Activated T-cell treated with anti-CD3 and anti-CD28 coated beads for 4 hours (primary cell): ENCODE results near the gene HAND2.

Experiments used
- DNase-seq: peaks from one replicate; pipeline ENCODE4 v3.0.0-alpha.2; 2020

Gene HAND2

DNA sequence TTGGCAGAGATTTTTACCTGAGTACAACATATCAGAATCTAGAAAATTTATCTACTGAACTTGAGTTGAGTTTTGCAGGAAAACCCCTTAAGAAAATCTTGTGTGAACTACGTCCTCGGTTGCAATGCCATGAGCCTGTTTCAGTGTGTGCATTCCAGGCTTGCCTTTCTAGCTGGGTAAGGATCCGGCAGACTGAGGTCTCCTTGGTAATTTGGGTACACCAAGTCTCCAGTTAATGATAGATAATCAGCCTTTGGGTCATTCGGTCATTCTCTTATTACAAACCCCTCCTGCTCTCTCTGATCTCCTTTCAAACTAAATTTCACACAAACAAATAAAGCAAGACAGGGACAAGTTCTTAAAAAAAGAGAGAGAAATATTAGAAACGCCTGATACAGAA lies 5.9 kb upstream of the HAND2 start:
- no peak for DNase-seq

DNA sequence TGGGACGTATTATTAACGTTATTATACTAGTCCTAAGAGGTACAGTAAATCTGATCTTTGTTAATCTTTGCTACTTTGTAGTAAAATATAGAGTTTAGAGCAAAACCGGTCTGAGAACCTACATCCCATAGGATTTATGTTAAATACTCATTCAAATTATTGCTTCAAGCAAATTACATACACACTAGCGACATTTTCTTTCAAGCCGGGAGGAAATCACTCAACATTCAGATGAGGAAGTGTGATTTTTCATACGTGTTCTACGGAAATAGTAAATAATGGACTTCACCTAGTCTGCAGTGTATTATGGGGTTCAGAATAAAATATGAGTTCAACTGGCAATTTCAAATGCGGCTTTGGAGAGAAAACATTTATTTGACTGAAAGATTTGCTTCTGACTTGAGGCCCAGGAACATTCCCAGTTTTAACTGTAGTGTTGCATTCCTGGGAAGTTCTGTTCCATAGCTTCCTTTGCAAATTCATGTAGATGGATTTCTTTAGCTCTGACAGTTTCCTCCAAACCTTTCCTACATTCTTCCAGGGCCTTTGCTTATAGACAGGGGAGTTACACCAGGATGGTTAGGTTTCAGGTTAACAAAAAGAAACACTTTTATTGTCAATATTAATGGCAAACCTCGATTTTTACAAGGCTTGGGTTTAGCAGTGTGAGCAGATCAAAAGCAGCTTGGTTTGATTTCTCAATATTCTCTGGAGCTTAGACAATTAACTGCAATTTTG lies 5.3 kb upstream of the HAND2 start:
- no peak for DNase-seq

DNA sequence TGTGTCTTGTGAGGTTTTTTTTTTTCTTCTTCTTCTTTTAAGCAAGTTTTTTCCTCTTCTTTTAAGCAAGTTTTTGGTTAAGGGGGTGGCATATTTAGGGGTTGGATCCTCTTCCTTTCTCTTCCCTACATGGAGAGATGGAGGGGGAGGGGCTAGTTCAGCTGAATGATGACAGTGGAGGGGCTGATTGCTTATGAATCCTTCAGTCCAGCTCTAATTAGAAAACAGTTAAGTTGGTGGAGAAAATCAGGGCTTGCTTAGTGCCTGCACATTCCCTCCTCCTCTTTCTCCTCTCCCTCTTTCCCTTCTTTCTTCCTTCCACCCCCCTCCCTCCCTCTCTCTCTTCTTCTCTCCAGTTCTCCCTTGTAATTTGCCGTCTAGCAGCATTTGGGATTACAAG lies 4.4 kb upstream of the HAND2 start:
- no peak for DNase-seq

DNA sequence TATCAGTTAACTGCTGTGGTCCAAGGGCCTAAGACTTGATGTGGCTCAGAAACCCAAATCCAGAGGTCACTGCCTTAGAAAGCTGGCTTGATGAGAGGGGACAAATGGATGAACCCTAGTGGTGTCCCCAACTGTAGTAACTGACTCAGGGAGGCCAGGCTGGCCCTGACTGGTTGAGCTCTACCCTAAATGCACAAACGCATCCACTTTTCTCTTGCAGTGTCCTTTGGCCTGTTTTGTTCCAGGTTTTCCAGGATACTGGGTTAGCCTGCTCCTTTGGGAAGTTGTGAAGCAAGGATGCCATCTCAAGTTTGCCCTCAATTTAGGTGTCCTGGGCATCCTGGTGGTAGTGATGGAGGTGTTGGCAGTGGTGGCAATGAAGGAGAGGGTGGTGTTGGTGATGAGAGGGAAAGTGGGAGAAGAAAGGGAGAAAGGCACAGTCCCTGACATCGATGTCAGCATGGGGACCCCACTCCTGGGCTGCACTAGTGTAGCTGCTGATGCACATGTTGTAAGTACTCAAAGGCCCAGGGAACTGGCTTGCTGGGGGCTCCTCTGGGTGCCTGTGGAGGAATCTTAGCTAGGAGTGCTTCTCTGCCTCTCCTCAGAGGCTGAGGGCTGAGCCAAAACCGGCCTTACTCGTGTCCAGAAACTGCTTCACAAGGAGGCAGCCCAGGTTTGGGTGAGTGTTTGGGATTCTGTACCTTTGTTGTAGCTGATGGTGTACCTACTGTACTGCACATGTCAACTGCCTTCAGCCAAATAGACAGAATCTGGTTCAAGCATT lies 2.9 kb upstream of the HAND2 start:
- DNase-seq, result no peak

DNA sequence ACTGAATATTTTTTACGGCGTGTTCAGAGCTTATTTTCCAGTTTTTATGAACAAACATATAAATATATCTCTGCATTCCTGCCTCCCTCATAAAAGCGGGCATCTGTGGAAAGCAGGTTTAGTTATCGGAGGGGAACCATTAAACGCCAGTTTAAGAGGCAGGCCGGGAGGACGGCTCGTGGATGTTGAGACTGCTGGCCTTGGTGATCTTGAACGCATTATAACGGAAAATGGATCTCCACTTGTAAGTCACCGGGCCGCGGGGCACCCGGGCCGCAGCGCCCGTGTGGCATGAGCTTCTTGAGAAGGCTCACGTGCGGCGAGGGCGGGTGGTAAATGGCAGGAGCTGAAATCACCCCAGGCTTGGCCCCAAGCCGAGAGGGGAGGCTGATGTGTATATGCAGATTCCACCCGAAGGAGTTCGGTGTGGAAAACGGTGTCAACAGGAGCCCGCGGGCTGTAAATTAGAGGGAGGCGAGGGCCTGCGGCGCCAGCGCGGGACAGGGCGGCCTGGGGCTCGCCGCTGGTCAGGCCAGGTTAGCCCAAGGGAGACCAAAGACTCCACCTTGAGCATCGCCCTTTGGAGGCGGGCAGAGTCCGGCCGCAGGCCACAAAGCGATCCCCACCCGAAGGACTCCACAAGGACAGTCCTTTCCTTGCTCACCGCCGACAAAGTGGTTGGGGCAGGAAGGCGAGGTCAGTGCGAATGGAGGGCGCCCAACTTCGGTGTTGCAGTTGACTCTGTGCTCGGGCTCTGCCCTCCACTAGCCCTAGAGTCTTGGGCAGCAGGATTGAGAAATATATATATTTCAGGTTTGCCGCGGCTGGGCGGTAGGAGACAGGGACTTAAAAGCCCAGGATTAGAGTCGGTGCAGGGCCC lies 1.3 kb upstream of the HAND2 start:
- no peak for DNase-seq

- DNase-seq, result no peak
These were observed 477 bp upstream of the HAND2 start for GRCh38 chr4:173530326-173531085.

DNA sequence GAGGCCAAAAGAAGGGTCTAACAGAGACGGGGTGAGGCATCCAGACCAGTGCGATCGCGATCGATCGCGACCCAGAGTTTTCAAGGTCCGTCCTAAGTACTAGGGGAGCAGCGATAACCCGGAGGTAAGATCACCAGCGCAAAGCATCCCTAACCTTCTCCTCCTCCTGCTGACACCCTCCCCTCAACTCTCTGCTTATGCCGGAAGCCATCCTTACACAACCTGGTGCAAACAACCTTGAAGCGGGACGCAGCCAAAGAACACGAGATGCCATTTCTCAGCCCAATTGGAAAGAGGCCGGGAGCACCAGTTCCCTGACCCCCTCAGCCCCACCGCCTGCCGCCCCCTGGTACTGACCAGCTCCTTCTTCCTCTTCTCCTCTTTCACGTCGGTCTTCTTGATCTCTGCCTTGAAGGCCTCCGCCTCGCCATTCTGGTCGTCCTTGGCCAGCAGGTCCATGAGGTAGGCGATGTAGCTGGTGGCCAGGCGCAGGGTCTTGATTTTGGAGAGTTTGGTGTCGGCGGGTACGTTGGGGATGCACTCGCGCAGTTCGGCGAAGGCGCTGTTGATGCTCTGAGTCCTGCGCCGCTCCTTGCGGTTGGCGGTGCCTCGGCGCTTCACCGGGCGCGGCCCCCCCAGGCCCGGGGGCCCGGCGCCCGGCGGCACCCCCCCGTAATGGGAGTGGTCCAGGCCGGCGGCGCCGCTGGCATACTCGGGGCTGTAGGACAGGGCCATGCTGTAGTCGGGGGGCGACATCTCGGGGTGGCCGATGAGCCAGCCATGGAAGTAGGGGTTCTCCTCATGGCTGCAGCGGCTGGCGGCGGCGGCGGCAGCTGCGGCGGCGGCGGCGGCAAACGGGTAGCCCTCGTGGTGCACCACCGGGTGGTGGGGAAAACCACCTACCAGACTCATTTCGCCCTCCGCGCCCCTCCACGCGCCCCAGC lies 1.4 kb downstream of the HAND2 start:
- no peak for DNase-seq

DNA sequence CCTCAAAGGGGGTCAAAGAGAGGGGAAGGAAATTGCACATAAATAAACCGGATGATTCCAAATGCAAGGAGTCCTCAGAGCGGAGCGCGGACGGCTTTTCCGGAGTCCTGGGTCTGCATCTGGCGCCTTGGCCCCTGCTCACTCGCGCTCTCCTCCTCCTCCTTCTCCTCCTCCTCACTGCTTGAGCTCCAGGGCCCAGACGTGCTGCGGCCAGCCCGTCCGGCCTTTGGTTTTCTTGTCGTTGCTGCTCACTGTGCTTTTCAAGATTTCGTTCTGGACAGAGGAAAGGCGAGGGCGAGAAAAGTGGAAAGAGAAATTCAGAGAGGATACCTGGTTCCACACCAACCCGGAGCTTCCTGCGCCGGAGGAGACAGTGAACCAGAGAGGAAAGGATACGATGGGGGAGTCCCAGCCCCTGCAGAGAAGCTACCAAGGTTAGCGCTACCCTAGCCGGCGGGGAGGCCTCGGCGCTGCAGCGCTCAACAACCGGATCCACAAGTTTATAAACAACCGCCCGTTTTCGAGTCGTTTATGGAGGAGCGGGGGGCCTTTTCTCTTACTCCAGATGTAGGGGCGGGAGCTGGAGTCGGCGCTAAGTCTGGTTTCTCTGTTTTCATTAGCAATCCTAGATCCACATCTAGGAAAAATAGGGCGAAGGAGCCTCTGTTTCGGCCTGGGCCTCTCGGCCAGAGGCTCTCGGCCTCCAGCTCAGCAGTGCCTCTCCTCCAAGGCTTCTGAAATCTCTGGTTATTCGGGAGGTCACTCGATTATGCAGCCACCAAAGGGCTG lies 2.7 kb downstream of the HAND2 start:
- DNase-seq, result no peak

DNA sequence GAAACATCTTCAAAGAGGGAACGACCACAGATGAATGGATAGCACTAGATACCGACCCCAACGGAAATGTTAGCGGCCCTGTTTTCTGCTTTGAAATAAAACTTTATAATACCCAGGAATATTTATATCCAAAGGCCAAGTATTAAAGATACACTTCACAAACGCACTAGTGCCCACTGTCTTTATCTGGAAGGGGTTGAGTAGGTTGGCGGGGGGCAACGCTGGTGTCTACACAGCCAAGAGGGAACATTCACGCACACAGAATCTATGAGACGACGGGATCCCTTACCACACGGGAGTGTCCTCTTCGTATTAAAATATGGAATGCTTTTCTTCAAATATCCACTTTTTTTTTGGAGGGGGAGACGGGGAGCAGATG lies 3.3 kb downstream of the HAND2 start:
- DNase-seq, result no peak

- DNase-seq, result no peak
These were observed 4.0 kb downstream of the HAND2 start for GRCh38 chr4:173526027-173526482.

DNA sequence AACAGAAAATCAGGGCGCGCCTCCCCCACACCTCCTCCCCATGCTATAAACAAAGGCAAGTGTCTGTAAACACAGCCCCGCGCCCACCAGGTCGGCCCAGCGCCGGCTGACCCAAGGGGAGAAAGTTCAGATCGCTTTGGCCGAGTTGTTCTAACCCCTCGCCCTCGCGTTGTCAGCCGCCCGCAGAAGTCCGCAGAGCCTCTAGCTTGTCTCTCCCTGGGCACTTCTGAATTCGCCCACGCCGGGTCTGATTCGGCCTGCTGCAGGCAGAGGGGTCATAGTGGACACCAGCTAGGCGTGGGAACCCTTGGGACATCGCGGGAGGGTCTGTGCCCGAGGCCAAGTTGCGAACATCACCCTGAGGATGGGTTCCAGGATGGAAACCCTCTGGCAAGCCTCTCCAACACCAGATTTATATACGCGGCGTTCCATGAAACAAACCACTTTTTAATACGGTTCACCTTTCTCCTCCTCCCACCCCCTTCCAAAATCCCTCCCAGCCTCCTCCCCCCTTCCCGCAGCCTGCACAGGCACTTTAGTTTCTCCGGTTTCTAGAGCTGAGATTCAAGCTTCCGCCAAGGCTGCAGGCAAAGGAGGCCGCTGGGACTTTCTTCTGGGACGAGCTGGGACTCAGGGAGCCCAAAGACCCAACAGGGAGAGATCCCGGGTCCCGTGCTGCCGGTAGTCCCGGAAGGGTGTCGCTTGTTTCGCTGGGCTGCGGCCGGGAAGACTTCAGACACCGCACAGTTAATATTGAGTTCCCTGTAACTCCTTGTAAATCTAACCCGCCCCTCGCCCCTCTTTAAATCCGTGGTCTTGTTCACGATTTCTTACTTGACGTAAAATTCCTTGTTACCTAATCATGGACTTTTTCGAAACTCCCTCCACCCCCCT lies 4.7 kb downstream of the HAND2 start:
- no peak for DNase-seq

DNA sequence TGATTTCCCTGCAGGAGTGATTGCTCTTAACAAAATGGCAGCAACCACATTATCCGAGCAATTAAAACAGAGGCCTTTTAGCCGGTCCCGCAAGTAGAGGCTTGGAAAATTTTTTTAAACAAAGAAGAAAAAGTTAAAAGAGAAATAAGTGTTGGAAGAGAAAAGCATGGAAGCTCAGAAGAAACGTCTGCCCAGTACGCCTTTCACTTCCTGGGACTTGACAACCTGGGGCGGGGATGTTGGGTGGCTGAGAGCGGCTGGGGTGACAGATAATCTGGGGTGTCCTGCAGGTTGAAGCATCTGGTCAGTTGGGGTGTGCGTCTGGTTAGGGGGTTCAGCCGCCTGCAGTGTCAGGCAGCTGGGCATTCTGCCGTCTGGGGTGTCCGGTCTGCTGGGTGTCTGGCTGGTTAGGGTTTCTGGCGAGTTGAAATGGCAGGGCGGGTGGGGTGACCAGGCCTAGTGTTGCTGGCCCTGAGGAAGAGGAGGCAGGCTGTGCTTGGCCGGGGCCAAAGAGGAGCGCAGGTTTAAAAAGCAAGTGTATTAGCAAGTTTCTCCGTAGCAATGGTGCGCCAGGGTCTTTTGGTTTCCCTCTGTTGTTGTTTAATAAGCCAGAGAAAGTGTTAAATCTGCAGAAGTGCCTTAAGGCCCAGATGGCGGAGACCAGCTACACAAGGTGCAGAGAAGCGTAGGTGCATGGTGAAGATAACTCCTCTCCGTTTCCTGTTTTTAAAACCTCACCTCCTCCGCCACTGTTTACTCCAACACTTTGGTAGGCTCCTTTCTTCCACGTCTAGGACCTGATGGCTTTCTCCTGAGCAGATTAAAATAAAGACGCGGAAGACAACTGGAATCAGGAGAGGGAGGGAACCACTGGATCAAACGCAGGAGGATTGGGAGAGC lies 5.6 kb downstream of the HAND2 start:
- no peak for DNase-seq

DNA sequence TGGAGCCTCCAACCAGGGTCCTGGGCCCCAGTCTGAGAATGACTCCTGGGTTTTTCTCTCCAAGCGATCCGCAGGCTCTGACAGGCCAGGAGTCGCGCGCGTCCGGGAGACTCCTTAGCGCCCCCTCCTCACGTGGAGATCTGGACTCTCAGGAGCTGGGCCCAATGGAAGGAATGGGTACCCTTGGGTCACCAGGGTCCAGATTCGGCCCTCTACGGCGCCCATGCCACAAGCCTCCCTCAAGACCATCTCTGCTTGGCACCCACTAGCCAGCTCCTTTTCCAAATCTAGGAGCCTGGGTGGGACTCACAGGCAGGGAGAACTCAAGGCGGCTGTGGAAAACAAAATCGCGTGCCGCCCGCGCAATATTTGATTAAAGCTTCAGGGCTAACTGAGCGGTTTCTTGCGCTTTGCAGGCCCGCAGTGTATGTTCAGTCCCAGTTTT lies 7.1 kb downstream of the HAND2 start:
- no peak for DNase-seq

DNA sequence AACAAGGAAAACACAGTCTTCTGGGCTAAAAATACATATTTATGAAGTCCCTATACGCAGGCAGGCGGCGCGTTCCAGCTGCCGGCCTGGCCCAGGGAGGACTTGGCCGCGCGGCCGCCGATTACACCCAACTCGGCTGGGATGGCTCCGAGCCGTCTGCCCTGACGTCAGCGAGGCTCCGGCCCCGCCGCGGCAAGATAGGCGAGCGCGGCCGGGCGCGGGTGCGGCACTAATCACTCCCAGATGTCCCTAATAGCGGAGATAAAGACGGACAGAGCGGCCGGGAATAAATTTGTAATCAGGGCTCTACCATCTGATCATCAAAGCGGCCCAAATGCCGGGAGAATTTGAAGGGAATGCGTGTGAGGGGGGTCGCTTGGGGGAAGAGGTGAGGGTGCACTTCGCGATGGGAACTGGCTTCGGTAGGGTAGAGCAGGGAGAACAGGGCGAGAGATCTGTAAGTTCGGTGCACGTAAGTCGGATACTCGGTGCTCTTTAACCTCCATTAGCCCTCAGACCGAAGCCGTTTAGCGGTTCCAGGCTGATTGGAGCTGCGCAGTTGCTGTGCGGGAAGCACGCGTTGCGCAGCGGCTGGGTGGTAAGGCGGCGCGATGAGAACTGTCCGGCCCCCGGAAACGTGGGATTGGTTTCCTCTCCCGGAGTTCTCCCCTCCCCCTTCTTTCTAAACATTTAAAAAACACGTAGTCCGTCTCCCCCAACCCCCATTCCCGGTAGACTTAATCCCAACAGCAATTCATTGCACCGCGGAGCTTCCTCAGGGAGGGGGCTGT lies 7.7 kb downstream of the HAND2 start:
- DNase-seq, result no peak

DNA sequence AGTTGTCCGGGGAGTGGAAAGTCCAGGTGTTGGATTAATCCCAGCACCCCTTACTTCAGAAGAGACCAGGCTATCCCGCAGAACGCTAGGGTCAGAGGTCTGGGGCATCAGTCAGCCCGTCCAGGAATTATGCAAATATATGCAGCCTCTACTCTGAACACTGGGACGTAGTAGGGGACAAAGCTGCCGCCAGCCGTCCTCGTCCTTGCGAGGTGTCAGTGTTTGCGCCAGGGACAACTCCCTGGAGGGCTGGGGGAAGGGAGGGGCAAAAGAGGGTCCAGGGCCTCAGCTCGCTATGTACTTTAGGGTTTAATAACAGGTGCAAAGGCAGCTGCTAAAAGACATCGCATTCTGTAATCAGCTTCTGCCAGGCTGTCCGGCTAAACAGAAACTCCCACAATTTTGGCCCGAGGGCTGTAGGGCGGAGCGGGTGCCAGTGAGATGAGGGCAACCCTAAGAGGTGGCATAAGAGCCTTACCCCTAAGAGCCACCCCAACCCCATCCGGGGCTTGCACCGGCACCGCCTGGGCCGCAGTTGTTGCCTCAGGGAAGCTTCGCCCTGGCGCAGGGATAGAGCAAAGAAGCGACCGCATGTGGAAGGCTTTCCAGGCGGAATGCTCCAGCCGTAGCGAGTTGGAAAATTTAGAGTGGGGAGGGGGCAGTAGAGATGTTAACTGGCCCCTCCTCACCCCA lies 8.4 kb downstream of the HAND2 start:
- DNase-seq, result no peak

DNA sequence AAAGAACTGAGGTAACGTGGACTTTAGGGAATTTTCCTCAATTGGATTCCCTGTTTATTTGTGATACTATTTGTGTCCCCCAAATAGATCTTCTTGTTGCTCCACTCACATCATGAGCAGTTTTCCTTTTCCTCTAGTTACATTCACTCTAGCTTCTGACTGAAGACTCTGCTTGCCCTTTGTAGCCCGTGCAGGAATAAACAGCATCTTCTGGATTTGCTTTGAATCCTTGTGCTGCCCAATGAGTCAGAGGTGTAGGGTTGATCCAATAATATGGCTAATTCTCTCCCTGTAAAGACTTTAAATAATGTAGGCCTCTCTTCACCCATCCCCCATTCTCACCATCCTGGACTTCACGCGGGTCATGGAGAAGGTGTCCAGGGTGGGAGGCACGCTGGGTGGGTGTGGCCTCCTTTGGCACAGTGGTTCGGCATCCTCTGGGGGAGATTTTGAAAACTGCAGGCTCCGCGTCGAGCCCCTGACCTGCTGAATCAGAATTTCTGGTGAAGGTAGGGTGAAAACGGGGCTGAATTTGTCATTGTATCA lies 9.0 kb downstream of the HAND2 start:
- DNase-seq, result no peak
